HG03378 (cell line): ENCODE results near the gene NKX2-4.

ENCODE experiments used
- ATAC-seq: cut with Tn5 transposase; IDR thresholded peaks from one replicate; pipeline ENCODE4 v1.9.1; 2021; ENCODE audit warnings: mild to moderate bottlenecking, moderate library complexity; ENCODE audit not compliant: unreplicated experiment

The NKX2-4 gene

GRCh38 chr20:21364413-21364812 is 32.9 kb downstream of the NKX2-4 start:
- ATAC-seq = no peak

GRCh38 chr20:21361266-21361665 is 36.1 kb downstream of the NKX2-4 start:
- no peak for ATAC-seq

- ATAC-seq = no peak
These were observed 36.6 kb downstream of the NKX2-4 start for GRCh38 chr20:21360705-21361104.

- no peak for ATAC-seq
These were observed 38.6 kb downstream of the NKX2-4 start for GRCh38 chr20:21358737-21359136.

- no peak for ATAC-seq
These were observed 39.5 kb downstream of the NKX2-4 start for GRCh38 chr20:21357844-21358243.

- ATAC-seq = no peak
These were observed 40.9 kb downstream of the NKX2-4 start for GRCh38 chr20:21356386-21356785.

GRCh38 chr20:21355981-21356380 is 41.3 kb downstream of the NKX2-4 start:
- ATAC-seq = no peak

- ATAC-seq = no peak
These were observed 44.1 kb downstream of the NKX2-4 start for GRCh38 chr20:21353236-21353635.

GRCh38 chr20:21352703-21353102 is 44.6 kb downstream of the NKX2-4 start:
- no peak for ATAC-seq
